ENCODE data around the gene MAP1LC3A. TPM values are rescaled to one million over a fixed set of nuclear protein-coding genes. Genes with fewer than 3 reads are reported as not detected.

Gene MAP1LC3A
- total RNA-seq, 2 donors from 2014 or later: 22.4 to 37.6 TPM

- intact Hi-C loops (cut with DNase I): no loop called here
- Histone ChIP-seq H3K4me1 (no peaks in the 10 kb centered on the region), H3K9me3 (no peaks in the 10 kb centered on the region), H3K4me3 (no peak overlapping the region), H3K27me3 (no peaks in the 10 kb centered on the region), H3K27ac (no peak overlapping the region), H3K36me3 (replicated peaks in 1 of 2; ENCODE audit: insufficient read depth in 1 of 2, low read depth in 2 of 2) (peaks cover 0 to 8% of the 10 kb centered on the region in 2 donors)
- DNase-seq (no peak), ATAC-seq (no peak)
- TF ChIP-seq CTCF (IDR thresholded peaks at IDR 0.05): no peak
- no peak for TF ChIP-seq POLR2A (IDR thresholded peaks at IDR 0.05)
- 82 to 91% methylated on average over 13 of the region's 13 CpGs for WGBS, 2 donors
These were observed 17.1 kb upstream of the MAP1LC3A start for GRCh38 chr20:34541264-34541901.

GRCh38 chr20:34541917-34542316, 16.6 kb upstream of the MAP1LC3A start:
- WGBS, 2 donors: 85 to 87% methylated on average over 16 of the region's 16 CpGs
- Histone ChIP-seq H3K9me3 (no peaks in the 10 kb centered on the region), H3K4me3 (no peak overlapping the region), H3K4me1 (no peaks in the 10 kb centered on the region), H3K27ac (no peak overlapping the region), H3K27me3 (no peaks in the 10 kb centered on the region), H3K36me3 (replicated peaks in 1 of 2; ENCODE audit: insufficient read depth in 1 of 2, low read depth in 2 of 2) (peaks cover 0 to 8% of the 10 kb centered on the region in 2 donors)
- intact Hi-C loops (cut with DNase I): no loop called here
- TF ChIP-seq POLR2A (IDR thresholded peaks at IDR 0.05): no peak
- no peak for TF ChIP-seq CTCF (IDR thresholded peaks at IDR 0.05)
- no peak for ATAC-seq
- DNase-seq: no peak

- H3K9me3 ChIP-seq: no peaks in the 10 kb centered on the region
- 96 to 97% methylated on average over 6 of the region's 6 CpGs for WGBS, 2 donors
- H3K4me3 ChIP-seq: no peak overlapping the region
- intact Hi-C loops (cut with DNase I): no loop called here
- ATAC-seq (no peak), DNase-seq (no peak)
- H3K4me1 ChIP-seq: no peaks in the 10 kb centered on the region
- H3K27me3 ChIP-seq: no peaks in the 10 kb centered on the region
- TF ChIP-seq POLR2A (IDR thresholded peaks at IDR 0.05) (no peak), CTCF (IDR thresholded peaks at IDR 0.05) (no peak)
- H3K36me3 ChIP-seq (replicated peaks in 1 of 2; ENCODE audit: insufficient read depth in 1 of 2, low read depth in 2 of 2): peaks cover 0 to 6% of the 10 kb centered on the region in 2 donors
- H3K27ac ChIP-seq: no peak overlapping the region
These were observed 16.1 kb upstream of the MAP1LC3A start for GRCh38 chr20:34542439-34542838.

- Histone ChIP-seq H3K9me3 (no peaks in the 10 kb centered on the region), H3K27me3 (no peaks in the 10 kb centered on the region), H3K36me3 (replicated peaks in 1 of 2; ENCODE audit: insufficient read depth in 1 of 2, low read depth in 2 of 2) (peaks cover 0 to 6% of the 10 kb centered on the region in 2 donors), H3K27ac (no peak overlapping the region), H3K4me1 (no peaks in the 10 kb centered on the region), H3K4me3 (no peak overlapping the region)
- intact Hi-C loops (cut with DNase I): no loop called here
- WGBS, 2 donors: 73 to 76% methylated on average over 7 to 12 of the region's 12 CpGs
- no peak for ATAC-seq
- TF ChIP-seq POLR2A (IDR thresholded peaks at IDR 0.05) (no peak), CTCF (IDR thresholded peaks at IDR 0.05) (no peak)
- DNase-seq: no peak
These were observed 15.0 kb upstream of the MAP1LC3A start for GRCh38 chr20:34543463-34544056.

Measured in body of pancreas (tissue), 4 donors.